GM10248 (cell line): ENCODE results near the gene GALNT3.

Source experiments
- CTCF ChIA-PET: fragments of 300-600 bp; sonication (Branson Sonifier 250); formaldehyde crosslinking; extraction: SDS; loops from one replicate; lab custom pipeline; 2021; ENCODE audit warnings: antibody characterized with exemption; lab: Yijun Ruan, JAX
- POLR2A ChIA-PET: fragments of 350-650 bp; sonication (Branson Sonifier 250); formaldehyde crosslinking; extraction: SDS; loops from one replicate; lab custom pipeline; 2020; ENCODE audit warnings: antibody characterized with exemption; lab: Yijun Ruan, JAX
- DNase-seq: peaks from one replicate; pipeline ENCODE4 v3.0.0; 2012; ENCODE audit errors: extremely low spot score
- TF ChIP-seq, protein P1 (sequence below): IDR thresholded peaks from 2 replicates; pipeline ENCODE4 v1.5.1; 2012; ENCODE audit warnings: mild to moderate bottlenecking, low read depth; ENCODE audit errors: extremely low read depth, missing control alignments, control extremely low read depth

The GALNT3 gene

DNA sequence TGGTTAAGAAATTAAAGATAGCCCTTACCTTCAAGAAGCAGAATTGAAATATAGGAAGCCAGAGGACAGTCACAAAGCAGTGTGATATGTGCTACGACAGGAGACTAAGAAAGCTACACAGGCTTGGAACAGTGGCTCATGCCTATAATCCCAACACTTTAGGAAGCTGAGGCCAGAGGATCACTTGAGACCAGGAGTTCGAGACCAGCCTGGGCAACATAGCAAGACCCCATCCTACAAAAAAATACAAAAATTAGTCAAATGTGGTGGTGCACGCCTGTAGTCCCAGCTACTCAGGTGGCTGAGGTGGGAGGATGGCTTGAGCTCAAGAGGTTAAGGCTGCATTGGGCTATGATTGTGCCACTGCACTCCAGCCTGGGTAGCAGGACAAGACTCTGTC is 21.9 kb downstream of the GALNT3 start:
- POLR2A ChIA-PET, result no interaction called here
- TF ChIP-seq, protein P1, sequence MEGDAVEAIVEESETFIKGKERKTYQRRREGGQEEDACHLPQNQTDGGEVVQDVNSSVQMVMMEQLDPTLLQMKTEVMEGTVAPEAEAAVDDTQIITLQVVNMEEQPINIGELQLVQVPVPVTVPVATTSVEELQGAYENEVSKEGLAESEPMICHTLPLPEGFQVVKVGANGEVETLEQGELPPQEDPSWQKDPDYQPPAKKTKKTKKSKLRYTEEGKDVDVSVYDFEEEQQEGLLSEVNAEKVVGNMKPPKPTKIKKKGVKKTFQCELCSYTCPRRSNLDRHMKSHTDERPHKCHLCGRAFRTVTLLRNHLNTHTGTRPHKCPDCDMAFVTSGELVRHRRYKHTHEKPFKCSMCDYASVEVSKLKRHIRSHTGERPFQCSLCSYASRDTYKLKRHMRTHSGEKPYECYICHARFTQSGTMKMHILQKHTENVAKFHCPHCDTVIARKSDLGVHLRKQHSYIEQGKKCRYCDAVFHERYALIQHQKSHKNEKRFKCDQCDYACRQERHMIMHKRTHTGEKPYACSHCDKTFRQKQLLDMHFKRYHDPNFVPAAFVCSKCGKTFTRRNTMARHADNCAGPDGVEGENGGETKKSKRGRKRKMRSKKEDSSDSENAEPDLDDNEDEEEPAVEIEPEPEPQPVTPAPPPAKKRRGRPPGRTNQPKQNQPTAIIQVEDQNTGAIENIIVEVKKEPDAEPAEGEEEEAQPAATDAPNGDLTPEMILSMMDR, result no peak
- no peak for DNase-seq
- CTCF ChIA-PET, result interaction anchor here (0.8 to 1.9 kb wide), 2 partner anchors 10 to 11 kb away, joined by 3 to 6 read pairs; no protein-coding TSS in a partner anchor

DNA sequence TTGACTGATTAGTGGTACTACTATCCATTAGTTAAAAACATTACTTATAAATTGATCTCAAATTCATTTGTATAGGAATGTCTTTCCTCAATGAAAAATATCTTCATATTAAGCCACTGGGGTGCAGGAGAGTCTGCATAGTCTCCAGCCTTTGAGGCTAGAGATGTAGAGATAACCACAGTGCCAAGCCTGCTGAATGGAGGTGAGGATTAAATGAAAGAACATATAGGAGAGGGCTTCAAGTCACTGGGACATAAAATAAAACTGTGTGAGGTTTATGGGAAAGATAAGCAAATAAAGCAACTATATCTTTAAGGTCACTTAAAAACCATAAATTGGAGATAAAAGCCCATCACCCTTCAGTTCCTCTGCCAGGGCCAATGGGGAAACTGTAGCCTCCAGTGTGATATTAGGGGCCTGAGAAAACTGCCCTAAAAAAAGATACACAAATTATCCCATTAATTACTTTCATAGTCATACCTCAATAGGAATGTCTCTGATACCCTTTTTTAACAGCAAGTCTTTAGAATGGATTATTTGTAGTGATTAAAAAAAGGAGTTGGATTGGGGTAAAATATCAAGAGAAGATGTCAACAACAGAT is 27.6 kb downstream of the GALNT3 start:
- CTCF ChIA-PET, result no interaction called here
- POLR2A ChIA-PET, result no interaction called here
- DNase-seq, result no peak
- TF ChIP-seq, protein P1, result no peak

DNA sequence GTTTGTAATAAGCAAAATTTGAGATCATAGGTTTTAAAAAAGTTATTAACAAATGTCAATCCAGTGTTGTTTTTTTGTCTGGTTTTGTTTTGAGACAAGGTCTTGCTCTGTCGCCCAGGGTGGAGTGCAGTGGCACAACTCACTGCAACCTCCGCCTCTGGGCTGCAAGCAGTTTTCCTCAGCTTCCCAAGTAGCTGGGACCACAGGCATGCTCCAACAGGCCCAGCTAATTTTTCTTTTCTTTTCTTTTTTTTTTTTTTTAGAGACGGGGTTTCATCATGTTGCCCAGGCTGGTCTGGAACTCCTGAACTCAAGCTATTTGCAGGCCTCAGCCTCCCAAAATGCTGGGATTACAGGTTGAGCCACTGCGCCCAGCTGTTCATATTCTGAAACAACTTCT is 31.3 kb downstream of the GALNT3 start:
- DNase-seq, result no peak
- ChIA-PET CTCF (interaction anchor here (1.6 kb wide), 2 partner anchors 13 to 19 kb away, joined by 4 to 6 read pairs; no protein-coding TSS in a partner anchor), POLR2A (no interaction called here)
- TF ChIP-seq, protein P1, result no peak

DNA sequence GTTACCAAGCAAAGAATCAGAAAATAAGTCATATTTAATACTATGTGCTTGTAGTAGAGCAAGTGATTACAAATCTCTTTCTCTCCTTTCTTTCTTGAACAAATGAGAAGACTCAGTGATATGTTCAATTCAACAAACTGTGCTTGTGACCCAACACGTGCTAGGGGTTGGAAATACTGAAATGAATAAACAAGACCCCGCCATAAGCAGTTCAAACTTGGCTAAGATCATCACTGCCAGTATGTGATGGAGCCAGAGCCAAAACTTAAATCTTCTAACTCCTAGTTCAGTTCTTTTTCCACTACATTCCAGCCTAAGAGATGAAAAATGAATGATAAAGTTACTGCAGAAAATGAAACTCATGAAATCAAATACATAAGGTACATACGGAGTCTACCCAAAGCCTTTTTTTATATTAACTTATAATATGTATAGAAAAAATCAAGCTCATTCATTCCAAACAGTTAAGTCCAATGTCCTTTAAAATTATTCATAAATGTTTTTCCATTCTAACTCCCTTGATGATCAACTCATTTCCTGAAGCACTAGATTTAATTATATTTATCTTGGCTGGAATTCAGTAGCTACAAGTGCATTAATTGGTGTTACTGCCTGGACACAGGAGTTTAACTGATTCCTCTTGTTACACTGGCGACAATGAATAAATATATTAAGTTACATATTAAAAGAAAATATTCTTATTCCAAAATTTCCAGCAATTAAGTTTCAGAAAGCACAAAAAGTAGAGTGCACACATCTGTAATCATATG is 36.0 kb downstream of the GALNT3 start:
- TF ChIP-seq, protein P1, result no peak
- DNase-seq, result no peak
- POLR2A ChIA-PET, result no interaction called here
- CTCF ChIA-PET, result no interaction called here

DNA sequence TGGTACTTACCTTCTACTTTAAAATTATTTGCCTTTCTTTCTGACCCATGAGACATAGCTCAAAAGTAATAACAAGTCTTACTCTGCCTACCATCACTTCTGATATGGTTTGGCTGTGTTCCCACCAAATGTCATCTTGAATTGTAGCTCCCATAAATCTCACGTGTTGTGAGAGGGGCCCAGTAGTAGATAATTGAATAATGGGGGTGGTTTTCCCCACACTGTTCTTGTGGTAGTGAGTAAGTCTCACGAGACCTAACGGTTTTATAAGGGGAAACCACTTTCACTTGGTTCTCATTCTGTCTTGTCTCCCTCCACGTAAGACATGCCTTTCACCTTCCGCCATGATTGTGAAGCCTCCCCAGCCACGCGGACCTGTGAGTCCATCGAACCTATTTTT is 47.5 kb downstream of the GALNT3 start:
- ChIA-PET CTCF (interaction anchor here (1.0 kb wide), 2 partner anchors 13 to 24 kb away, joined by 3 to 6 read pairs; no protein-coding TSS in a partner anchor), POLR2A (no interaction called here)
- DNase-seq, result no peak
- TF ChIP-seq, protein P1, result no peak

DNA sequence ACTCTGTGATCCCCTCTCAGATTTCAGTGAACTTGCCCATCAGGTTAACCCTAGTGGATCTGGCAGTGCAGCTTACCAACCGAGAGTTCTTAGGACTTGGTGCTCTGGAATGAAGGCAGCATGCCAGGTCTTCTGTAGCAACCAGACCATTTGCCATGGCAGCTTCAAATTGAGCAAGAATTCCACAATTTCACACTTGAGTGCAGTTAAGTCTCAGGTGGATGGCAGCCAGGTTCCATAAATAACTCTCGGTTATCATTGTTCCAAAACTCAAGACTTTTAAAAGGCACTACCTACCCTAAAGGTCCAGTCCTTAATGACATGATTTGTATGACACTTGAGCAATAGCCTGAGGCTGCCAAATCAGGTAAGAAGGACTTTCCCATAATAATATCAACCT is 48.1 kb downstream of the GALNT3 start:
- CTCF ChIA-PET, result interaction anchor here (1.0 kb wide), 1 partner anchor 14 kb away, joined by 3 read pairs; no protein-coding TSS in a partner anchor
- POLR2A ChIA-PET, result no interaction called here
- TF ChIP-seq, protein P1, result no peak
- no peak for DNase-seq
